HG02973 (cell line): ENCODE data around the gene WWP2.
A peak's percentile ranks its signal among the peaks of the same experiment; 100 is the strongest.
"Not testable (repeated sequence)": the region's sequence is repeated elsewhere in the genome, so short reads cannot be mapped to it uniquely, and the experiment has no call there.

Experiments
- ATAC-seq: cut with Tn5 transposase; IDR thresholded peaks from one replicate; pipeline ENCODE4 v1.9.1; 2021; ENCODE audit warnings: moderate library complexity; ENCODE audit not compliant: unreplicated experiment

Gene WWP2

GRCh38 chr16:69761983-69762813, at the start of gene WWP2:
Gene WWP2, plus strand, starts transcription at chr16:69762332. Its CDS starts 24,679 bp downstream, at chr16:69787011.
- ATAC-seq, result peak; percentile 72

- no peak for ATAC-seq
Measured at GRCh38 chr16:69712914-69713581, 49.1 kb upstream of the WWP2 start.

GRCh38 chr16:69717066-69717465, 45.1 kb upstream of the WWP2 start:
- no peak for ATAC-seq

GRCh38 chr16:69718111-69718764, 43.9 kb upstream of the WWP2 start:
- no peak for ATAC-seq

GRCh38 chr16:69720822-69721430, 41.2 kb upstream of the WWP2 start:
- ATAC-seq, result no peak

GRCh38 chr16:69721441-69721957, 40.6 kb upstream of the WWP2 start:
- ATAC-seq, result no peak

- no peak for ATAC-seq
Measured at GRCh38 chr16:69724414-69724873, 37.7 kb upstream of the WWP2 start.

- ATAC-seq, result no peak
Measured at GRCh38 chr16:69724981-69725479, 37.1 kb upstream of the WWP2 start.

GRCh38 chr16:69725480-69726312, 36.4 kb upstream of the WWP2 start:
- ATAC-seq, result no peak

GRCh38 chr16:69726313-69727060, 35.6 kb upstream of the WWP2 start, which contains the start of gene NQO1:
Gene NQO1, minus strand, starts transcription at chr16:69726560. Its CDS starts 121 bp downstream, at chr16:69726439.
- ATAC-seq, result peak; percentile 97

- no peak for ATAC-seq
Measured at GRCh38 chr16:69727916-69728270, 34.2 kb upstream of the WWP2 start.

- not testable (repeated sequence) for ATAC-seq
Measured at GRCh38 chr16:69729030-69729429, 33.1 kb upstream of the WWP2 start.

GRCh38 chr16:69731280-69731679, 30.9 kb upstream of the WWP2 start:
- not testable (repeated sequence) for ATAC-seq

- ATAC-seq, result no peak
Measured at GRCh38 chr16:69732101-69732500, 30.0 kb upstream of the WWP2 start.

GRCh38 chr16:69741519-69741918, 20.6 kb upstream of the WWP2 start:
- ATAC-seq, result no peak

- no peak for ATAC-seq
Measured at GRCh38 chr16:69741951-69742904, 19.9 kb upstream of the WWP2 start.

- no peak for ATAC-seq
Measured at GRCh38 chr16:69744363-69745231, 17.5 kb upstream of the WWP2 start.
